Activated B cell treated with CpG ODN at 0.5 μM for 24 hours (primary cell): Measurements from ENCODE around the gene EVA1A. TPM values are rescaled to one million over a fixed set of nuclear protein-coding genes. Genes with fewer than 3 reads are reported as not detected.

Experiments
- ATAC-seq: fragments of 200-7000 bp; cut with Tn5 transposase; one replicate; pipeline ENCODE4 v1.10.0; 2021; ENCODE audit warnings: low read depth, mild to moderate bottlenecking, moderate library complexity
- CTCF ChIA-PET: fragments of 350-600 bp; sonication (Branson Sonifier 250); formaldehyde crosslinking; loops from one replicate; lab custom pipeline; 2021; ENCODE audit warnings: antibody characterized with exemption; lab: Charles Lee
- POLR2A ChIA-PET: fragments of 350-600 bp; sonication (Branson Sonifier 250); formaldehyde crosslinking; loops from one replicate; lab custom pipeline; 2021; ENCODE audit warnings: antibody characterized with exemption; lab: Charles Lee
- DNase-seq: peaks from one replicate; pipeline ENCODE4 v3.0.0; 2022
- H3K27ac Mint-ChIP-seq: one replicate; pipeline ENCODE4 v1.8.0; 2020; ENCODE audit warnings: mixed read lengths
- H3K27me3 Mint-ChIP-seq: one replicate; pipeline ENCODE4 v1.8.0; 2021; ENCODE audit warnings: mixed read lengths
- H3K36me3 Mint-ChIP-seq: one replicate; pipeline ENCODE4 v1.8.0; 2021; ENCODE audit warnings: low read depth, mixed read lengths
- H3K4me1 Mint-ChIP-seq: one replicate; pipeline ENCODE4 v1.8.0; 2021; ENCODE audit warnings: mixed read lengths
- H3K4me3 Mint-ChIP-seq: one replicate; pipeline ENCODE4 v1.8.0; 2020; ENCODE audit warnings: mild to moderate bottlenecking, mixed read lengths
- H3K9me3 Mint-ChIP-seq: one replicate; pipeline ENCODE4 v1.8.0; 2020; ENCODE audit warnings: mixed read lengths
- intact Hi-C: fragments of 100-400 bp; cut with micrococcal nuclease; formaldehyde crosslinking; loops from one replicate; pipeline ENCODE4 v1.15.1; 2024
- total RNA-seq: library from RNA; stranded (reverse); gene quantifications from 2 replicates; pipeline ENCODE4 v1.2.3, GENCODE V29; 2022
- TF ChIP-seq, protein P1 (sequence below): fragments of 200-600 bp; IDR thresholded peaks from one replicate; pipeline ENCODE4 v1.8.0; 2022; ENCODE audit warnings: antibody characterized with exemption, mild to moderate bottlenecking

Gene EVA1A
- total RNA-seq, 1 donor from 2014 or later: not detected

- CTCF ChIA-PET: no interaction called here
- Mint-ChIP-seq H3K9me3 (no peaks in the 10 kb centered on the region), H3K36me3 (no peaks in the 10 kb centered on the region), H3K4me3 (no peak overlapping the region), H3K4me1 (peaks cover 10% of the 10 kb centered on the region), H3K27ac (no peak overlapping the region), H3K27me3 (peaks cover 10% of the 10 kb centered on the region)
- intact Hi-C loops: no loop called here
- POLR2A ChIA-PET: no interaction called here
- ATAC-seq (no peak), DNase-seq (no peak)
- TF ChIP-seq, protein P1, sequence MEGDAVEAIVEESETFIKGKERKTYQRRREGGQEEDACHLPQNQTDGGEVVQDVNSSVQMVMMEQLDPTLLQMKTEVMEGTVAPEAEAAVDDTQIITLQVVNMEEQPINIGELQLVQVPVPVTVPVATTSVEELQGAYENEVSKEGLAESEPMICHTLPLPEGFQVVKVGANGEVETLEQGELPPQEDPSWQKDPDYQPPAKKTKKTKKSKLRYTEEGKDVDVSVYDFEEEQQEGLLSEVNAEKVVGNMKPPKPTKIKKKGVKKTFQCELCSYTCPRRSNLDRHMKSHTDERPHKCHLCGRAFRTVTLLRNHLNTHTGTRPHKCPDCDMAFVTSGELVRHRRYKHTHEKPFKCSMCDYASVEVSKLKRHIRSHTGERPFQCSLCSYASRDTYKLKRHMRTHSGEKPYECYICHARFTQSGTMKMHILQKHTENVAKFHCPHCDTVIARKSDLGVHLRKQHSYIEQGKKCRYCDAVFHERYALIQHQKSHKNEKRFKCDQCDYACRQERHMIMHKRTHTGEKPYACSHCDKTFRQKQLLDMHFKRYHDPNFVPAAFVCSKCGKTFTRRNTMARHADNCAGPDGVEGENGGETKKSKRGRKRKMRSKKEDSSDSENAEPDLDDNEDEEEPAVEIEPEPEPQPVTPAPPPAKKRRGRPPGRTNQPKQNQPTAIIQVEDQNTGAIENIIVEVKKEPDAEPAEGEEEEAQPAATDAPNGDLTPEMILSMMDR: no peak
Measured at GRCh38 chr2:75456825-75457224, 103.9 kb downstream of the EVA1A start.

- intact Hi-C loops: no loop called here
- ATAC-seq (no peak), DNase-seq (no peak)
- CTCF ChIA-PET: no interaction called here
- TF ChIP-seq, protein P1: no peak
- peaks cover 10% of the 10 kb centered on the region for H3K27me3 Mint-ChIP-seq
- POLR2A ChIA-PET: no interaction called here
- no peak overlapping the region for H3K27ac Mint-ChIP-seq
- no peak overlapping the region for H3K4me3 Mint-ChIP-seq
- H3K36me3 Mint-ChIP-seq: no peaks in the 10 kb centered on the region
- no peaks in the 10 kb centered on the region for H3K9me3 Mint-ChIP-seq
- peaks cover 10% of the 10 kb centered on the region for H3K4me1 Mint-ChIP-seq
Measured at GRCh38 chr2:75456111-75456510, 104.6 kb downstream of the EVA1A start.

DNA sequence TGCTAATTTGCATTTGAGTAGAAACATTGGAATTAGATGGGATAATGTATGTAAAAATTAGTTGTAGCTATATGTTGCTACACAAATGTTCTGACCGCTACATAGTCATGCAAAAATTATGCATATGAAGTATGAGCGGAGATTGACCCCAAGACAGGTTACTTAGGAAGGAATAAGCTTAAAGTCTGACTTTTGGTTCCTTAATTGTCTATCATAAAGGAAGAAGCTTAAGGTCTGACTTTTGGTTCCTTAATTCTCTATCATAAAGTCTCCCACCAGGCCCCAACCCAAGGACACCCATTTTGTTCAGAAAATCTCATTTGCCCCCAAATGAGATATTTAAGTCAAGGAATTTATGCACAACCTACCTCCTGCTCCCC is 106.5 kb downstream of the EVA1A start:
- Mint-ChIP-seq H3K9me3 (peaks cover 2% of the 10 kb centered on the region), H3K4me1 (peaks cover 10% of the 10 kb centered on the region), H3K27ac (no peak overlapping the region), H3K4me3 (no peak overlapping the region), H3K36me3 (no peaks in the 10 kb centered on the region), H3K27me3 (peaks cover 7% of the 10 kb centered on the region)
- ATAC-seq (no peak), DNase-seq (no peak)
- intact Hi-C loops: no loop called here
- TF ChIP-seq, protein P1: no peak
- POLR2A ChIA-PET: no interaction called here
- CTCF ChIA-PET: interaction anchor here (1.1 to 1.4 kb wide), 2 partner anchors 8 to 15 kb away, joined by 3 read pairs; no protein-coding TSS in a partner anchor

DNA sequence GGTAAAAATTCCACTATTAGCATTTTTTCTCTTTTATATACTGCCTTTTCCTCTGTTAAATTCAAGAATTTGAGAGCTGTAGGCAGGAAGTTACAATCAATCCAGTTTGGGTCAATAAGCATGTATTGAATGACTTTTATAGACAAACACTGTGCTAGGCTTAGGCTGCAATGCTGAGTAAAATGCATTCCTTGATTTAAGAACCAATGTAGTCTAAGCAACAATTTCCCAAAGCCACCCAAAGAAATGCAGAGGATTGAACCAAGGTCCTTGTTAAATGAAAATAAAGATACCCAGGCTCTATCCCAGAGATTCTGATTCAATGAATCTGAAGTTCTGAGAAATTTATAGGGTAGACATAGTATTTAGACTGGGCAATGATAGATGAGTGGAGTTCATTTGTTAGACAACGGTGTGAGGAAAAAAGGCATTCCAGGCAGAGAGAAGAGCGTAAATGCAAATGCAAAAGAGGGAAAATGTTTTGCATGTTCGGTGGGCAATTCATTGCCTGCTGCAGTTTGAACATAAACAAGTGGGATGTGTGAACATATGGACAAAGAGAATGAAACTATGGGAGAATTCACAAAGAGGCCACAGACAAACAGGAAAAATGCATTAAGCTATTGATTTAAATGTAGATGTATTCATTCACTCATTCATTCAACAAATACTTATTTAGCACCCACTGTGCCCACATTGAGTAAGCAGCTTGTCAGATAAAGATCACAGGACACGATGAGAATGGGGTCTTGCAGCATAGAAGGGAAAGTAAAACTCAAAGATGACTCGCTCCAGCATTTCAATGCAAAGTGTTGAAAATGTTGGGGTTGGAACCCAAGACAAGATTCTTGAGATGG is 107.1 kb downstream of the EVA1A start:
- CTCF ChIA-PET: interaction anchor here (1.4 kb wide), 1 partner anchor 9 kb away, joined by 3 read pairs; no protein-coding TSS in a partner anchor
- Mint-ChIP-seq H3K9me3 (peaks cover 5% of the 10 kb centered on the region), H3K36me3 (no peaks in the 10 kb centered on the region), H3K27me3 (peaks cover 7% of the 10 kb centered on the region), H3K4me3 (no peak overlapping the region), H3K27ac (no peak overlapping the region), H3K4me1 (peaks cover 10% of the 10 kb centered on the region)
- ATAC-seq: no peak
- no peak for DNase-seq
- intact Hi-C loops: no loop called here
- TF ChIP-seq, protein P1: no peak
- POLR2A ChIA-PET: no interaction called here

- no peaks in the 10 kb centered on the region for H3K36me3 Mint-ChIP-seq
- CTCF ChIA-PET: no interaction called here
- peaks cover 10% of the 10 kb centered on the region for H3K4me1 Mint-ChIP-seq
- intact Hi-C loops: no loop called here
- no peak overlapping the region for H3K4me3 Mint-ChIP-seq
- TF ChIP-seq, protein P1: no peak
- no peak for DNase-seq
- POLR2A ChIA-PET: no interaction called here
- H3K9me3 Mint-ChIP-seq: peaks cover 6% of the 10 kb centered on the region
- no peaks in the 10 kb centered on the region for H3K27me3 Mint-ChIP-seq
- ATAC-seq: no peak
- H3K27ac Mint-ChIP-seq: no peak overlapping the region
Measured at GRCh38 chr2:75450068-75450467, 110.7 kb downstream of the EVA1A start.
